Keratinocyte (primary cell): ENCODE data around the gene DLG5. TPM values are rescaled to one million over a fixed set of nuclear protein-coding genes. Genes with fewer than 3 reads are reported as not detected.

Experiments used
- DNase-seq: peaks from one replicate; pipeline ENCODE4 v3.0.0-alpha.2; 2011; ENCODE audit warnings: low read depth, missing footprints, low spot score
- FAIRE-seq: peaks from 2 replicates; lab custom pipeline; 2011; peaks lifted over from hg19 to GRCh38; lab: Jason Lieb, UNC
- H2AFZ ChIP-seq: 2 replicates; pipeline ENCODE4 v1.6.0; 2012; ENCODE audit warnings: low read length, control low read depth, inconsistent platforms; ENCODE audit not compliant: control insufficient read depth
- H3K27ac ChIP-seq: 2 replicates; pipeline ENCODE4 v1.5.1; 2011; ENCODE audit warnings: low read length; ENCODE audit not compliant: control insufficient read depth, insufficient read depth
- H3K27me3 ChIP-seq: 3 replicates; pipeline ENCODE4 v1.6.0; 2011; ENCODE audit warnings: low read length; ENCODE audit not compliant: control insufficient read depth, insufficient read depth; ENCODE audit errors: extremely low read depth
- H3K36me3 ChIP-seq, 2 experiments: 2 replicates in 1 of 2; 3 replicates in 1 of 2; pipeline ENCODE4 v1.5.1; 2011; ENCODE audit warnings: low read length in 2 of 2, mild to moderate bottlenecking in 1 of 2; ENCODE audit not compliant: control insufficient read depth in 2 of 2, insufficient read depth in 2 of 2; ENCODE audit errors: extremely low read depth in 1 of 2
- H3K4me1 ChIP-seq: 3 replicates; pipeline ENCODE4 v1.5.1; 2011; ENCODE audit warnings: low read length; ENCODE audit not compliant: control insufficient read depth, insufficient read depth; ENCODE audit errors: extremely low read depth
- H3K4me2 ChIP-seq: 3 replicates; pipeline ENCODE4 v1.6.0; 2011; ENCODE audit warnings: low read depth, low read length; ENCODE audit not compliant: control insufficient read depth, insufficient read depth; ENCODE audit errors: extremely low read depth
- H3K4me3 ChIP-seq, 3 experiments: fragments of 200-600 bp in 1 of 3; sonication (generic) in 1 of 3; 2 replicates in 2 of 3; 3 replicates in 1 of 3; pipeline ENCODE4 v1.5.1; 2011 to 2016; ENCODE audit warnings: low read length in 3 of 3, mild to moderate bottlenecking in 3 of 3, control low read depth in 2 of 3, inconsistent platforms in 1 of 3, low read depth in 1 of 3, mixed read lengths in 1 of 3, mixed run types in 1 of 3, moderate library complexity in 1 of 3; ENCODE audit not compliant: control insufficient read depth in 2 of 3, insufficient read depth in 2 of 3; ENCODE audit errors: extremely low read depth in 1 of 3
- H3K79me2 ChIP-seq: 2 replicates; pipeline ENCODE4 v1.6.0; 2012; ENCODE audit warnings: low read length; ENCODE audit not compliant: control insufficient read depth, insufficient read depth
- H3K9ac ChIP-seq: 3 replicates; pipeline ENCODE4 v1.6.0; 2011; ENCODE audit warnings: low read length; ENCODE audit not compliant: control insufficient read depth, insufficient read depth; ENCODE audit errors: extremely low read depth
- H3K9me1 ChIP-seq: 3 replicates; pipeline ENCODE4 v1.6.0; 2011; ENCODE audit warnings: low read length; ENCODE audit not compliant: control insufficient read depth, insufficient read depth; ENCODE audit errors: extremely low read depth
- H3K9me3 ChIP-seq: 2 replicates; pipeline ENCODE4 v1.5.1; 2012; ENCODE audit warnings: low read depth, low read length; ENCODE audit not compliant: control insufficient read depth
- H4K20me1 ChIP-seq: 3 replicates; pipeline ENCODE4 v1.6.0; 2011; ENCODE audit warnings: low read length; ENCODE audit not compliant: control insufficient read depth, insufficient read depth; ENCODE audit errors: extremely low read depth
- CTCF ChIP-seq, 3 experiments: IDR thresholded peaks in 1 of 3; conservative IDR thresholded peaks in 1 of 3; optimal IDR thresholded peaks in 1 of 3; 2 replicates in 2 of 3; 3 replicates in 1 of 3; pipeline versions ENCODE3 to v1.5.1; 2011; ENCODE audit warnings: low read length in 3 of 3, mild to moderate bottlenecking in 3 of 3, moderate library complexity in 2 of 3, control low read depth in 1 of 3, inconsistent platforms in 1 of 3; ENCODE audit not compliant: insufficient read depth in 2 of 3; ENCODE audit errors: extremely low read depth in 1 of 3
- EZH2 ChIP-seq: IDR thresholded peaks from one replicate; pipeline ENCODE4 v1.6.1; 2012; ENCODE audit warnings: inconsistent platforms, mild to moderate bottlenecking, low read length, moderate library complexity
- dilution Hi-C: fragments of 300-500 bp; cut with MboI; formaldehyde crosslinking; loops from one replicate; pipeline ENCODE4 v1.7.0; 2020; ENCODE audit warnings: low sequenced_read_pairs; ENCODE audit not compliant: extremely low pct_ligation_motif_present
- polyA plus RNA-seq, 5 experiments: library from polyadenylated mRNA; depleted of rRNA in 3 of 5; stranded (reverse) in 3 of 5; stranded (forward) in 1 of 5; unstranded in 1 of 5; fragments of >200 nt; gene quantifications; 1 replicate in 1 of 5; 2 replicates in 3 of 5; 3 replicates in 1 of 5; pipeline versions ENCODE4 v1.2.1 to v1.2.3, GENCODE V29; 2011 to 2012; ENCODE audit warnings: missing spikeins in 2 of 5, low read depth in 1 of 5, low replicate concordance in 1 of 5

DLG5 gene
- polyA plus RNA-seq, 1 donor (not counting 4 experiments of a cell fraction or from before 2014, with no cell fraction given), result 17.2 TPM

DNA sequence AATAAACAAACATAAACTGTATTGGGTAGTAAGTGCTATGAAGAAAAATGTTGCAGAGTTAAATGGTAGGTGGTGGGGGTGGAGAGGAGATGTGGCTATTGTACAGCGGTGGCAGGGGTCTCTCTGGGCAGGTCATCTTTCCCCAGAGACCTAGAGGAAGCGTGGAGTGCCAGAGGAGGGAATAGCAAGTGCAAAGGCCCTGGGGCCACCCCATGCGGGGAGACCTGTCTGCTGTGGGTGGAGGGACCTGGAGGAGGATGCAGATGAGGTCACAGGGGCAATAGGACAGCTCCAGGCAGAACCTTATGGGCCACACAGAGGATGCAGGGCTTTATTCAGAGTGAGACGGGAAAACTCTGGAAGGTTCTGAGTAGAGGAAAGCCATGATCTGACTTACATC lies 47.5 kb downstream of the DLG5 start:
- Histone ChIP-seq H3K27me3 (no peaks in the 10 kb centered on the region), H3K79me2 (peaks cover 81% of the 10 kb centered on the region), H3K9me3 (no peaks in the 10 kb centered on the region), H4K20me1 (no peaks in the 10 kb centered on the region), H3K9me1 (peaks cover 2% of the 10 kb centered on the region), H3K4me2 (no peak overlapping the region), H3K36me3 (peaks cover 10 to 14% of the 10 kb centered on the region in 2 experiments), H3K9ac (no peak overlapping the region), H3K4me3 (no peak overlapping the region), H3K4me1 (peaks cover 35% of the 10 kb centered on the region), H2AFZ (no peak overlapping the region), H3K27ac (no peak overlapping the region)
- DNase-seq (no peak), FAIRE-seq (no peak)
- dilution Hi-C loops, result no loop called here
- TF ChIP-seq EZH2 (no peak), CTCF (optimal IDR thresholded peaks at IDR 0.05 in 1 of 3, IDR thresholded peaks at IDR 0.05 in 1 of 3, conservative IDR thresholded peaks at IDR 0.05 in 1 of 3; ENCODE audit: extremely low read depth in 1 of 3, insufficient read depth in 2 of 3, low read length in 3 of 3) (no peak)

- peaks cover 8 to 14% of the 10 kb centered on the region in 2 experiments for H3K36me3 ChIP-seq
- TF ChIP-seq CTCF (optimal IDR thresholded peaks at IDR 0.05 in 1 of 3, IDR thresholded peaks at IDR 0.05 in 1 of 3, conservative IDR thresholded peaks at IDR 0.05 in 1 of 3; ENCODE audit: extremely low read depth in 1 of 3, insufficient read depth in 2 of 3, low read length in 3 of 3), result peak in 1 of 3 experiments; percentile 44
- no peak for TF ChIP-seq EZH2
- FAIRE-seq (peak; percentile 90), DNase-seq (no peak)
- H3K4me2 ChIP-seq, result peak overlapping the region; percentile 43
- no peaks in the 10 kb centered on the region for H4K20me1 ChIP-seq
- peaks cover 2% of the 10 kb centered on the region for H3K9me1 ChIP-seq
- dilution Hi-C loops, result no loop called here
- peaks cover 46% of the 10 kb centered on the region for H3K4me1 ChIP-seq
- H3K27me3 ChIP-seq, result no peaks in the 10 kb centered on the region
- no peak overlapping the region for H3K4me3 ChIP-seq
- no peak overlapping the region for H2AFZ ChIP-seq
- peaks cover 74% of the 10 kb centered on the region for H3K79me2 ChIP-seq
- peak overlapping the region; percentile 58 for H3K9ac ChIP-seq
- H3K27ac ChIP-seq, result peak overlapping the region; percentile 83
- H3K9me3 ChIP-seq, result no peaks in the 10 kb centered on the region
Observed at GRCh38 chr10:77877441-77878344, 48.9 kb downstream of the DLG5 start.
